GM12892 (cell line): ENCODE measurements around the gene PTPRZ1.

Source experiments
- DNase-seq: peaks from one replicate; pipeline ENCODE4 v3.0.0; 2011; ENCODE audit not compliant: insufficient read length
- FAIRE-seq: peaks from 2 replicates; lab custom pipeline; 2011; peaks lifted over from hg19 to GRCh38; lab: Jason Lieb, UNC
- POLR2A ChIP-seq: IDR thresholded peaks from 2 replicates; pipeline ENCODE4 v1.6.1; 2011; ENCODE audit warnings: low read depth, low read length, control low read depth
- POLR2AphosphoS5 ChIP-seq: IDR thresholded peaks from 2 replicates; pipeline ENCODE4 v1.6.1; 2011; ENCODE audit warnings: low read depth, low read length, control low read depth
- TAF1 ChIP-seq: IDR thresholded peaks from 2 replicates; pipeline ENCODE4 v1.6.1; 2011; ENCODE audit warnings: low read depth, mild to moderate bottlenecking, control low read depth, low read length, borderline replicate concordance

The PTPRZ1 gene

GRCh38 chr7:122092964-122093797 is 220.2 kb downstream of the PTPRZ1 start:
- FAIRE-seq, result peak; percentile 88
- TF ChIP-seq POLR2AphosphoS5 (no peak), TAF1 (no peak), POLR2A (no peak)

DNA sequence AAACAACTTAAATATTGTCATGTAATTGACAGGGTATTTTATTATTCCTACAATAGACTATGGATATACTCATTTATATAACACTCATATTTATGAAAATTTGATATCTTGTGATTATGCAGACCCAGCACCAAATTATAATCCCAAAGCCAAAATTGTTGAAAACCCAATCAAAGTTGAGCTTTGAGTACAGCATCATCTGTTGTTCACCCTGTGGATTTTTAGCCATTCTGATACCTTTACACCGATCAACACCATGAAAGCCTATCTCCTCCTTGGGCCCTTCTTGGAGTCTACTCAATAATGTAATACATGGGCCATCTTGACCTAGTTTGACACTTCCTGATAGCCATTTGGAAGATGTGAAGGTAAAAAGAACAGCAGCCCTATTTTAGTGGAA is 221.6 kb downstream of the PTPRZ1 start:
- TF ChIP-seq POLR2AphosphoS5, result no peak
- TF ChIP-seq POLR2A, result no peak
- TF ChIP-seq TAF1, result no peak
- FAIRE-seq (no peak), DNase-seq (no peak)

More at GRCh38 chr7:122092964-122093797, 220.2 kb downstream of the PTPRZ1 start:
- no peak for DNase-seq

DNA sequence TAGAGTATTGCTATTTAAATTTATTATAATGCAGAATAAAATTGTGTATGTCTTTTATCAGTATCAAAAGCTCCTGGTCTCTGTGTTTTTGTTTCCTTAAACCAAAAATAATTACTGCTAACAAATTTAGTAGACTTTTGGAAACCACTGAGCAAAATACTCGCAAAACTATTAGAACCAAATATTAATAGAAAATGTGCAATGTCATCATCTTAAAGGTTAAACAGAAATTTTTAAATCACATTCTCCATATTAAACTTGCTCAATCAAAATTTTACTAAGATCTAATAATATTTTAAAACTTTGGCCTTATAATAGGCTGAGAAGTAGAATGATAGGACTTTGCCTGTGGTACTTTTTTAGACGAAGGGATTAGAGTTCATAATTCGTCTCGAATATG is 222.7 kb downstream of the PTPRZ1 start:
- no peak for FAIRE-seq
- no peak for TF ChIP-seq POLR2AphosphoS5

DNA sequence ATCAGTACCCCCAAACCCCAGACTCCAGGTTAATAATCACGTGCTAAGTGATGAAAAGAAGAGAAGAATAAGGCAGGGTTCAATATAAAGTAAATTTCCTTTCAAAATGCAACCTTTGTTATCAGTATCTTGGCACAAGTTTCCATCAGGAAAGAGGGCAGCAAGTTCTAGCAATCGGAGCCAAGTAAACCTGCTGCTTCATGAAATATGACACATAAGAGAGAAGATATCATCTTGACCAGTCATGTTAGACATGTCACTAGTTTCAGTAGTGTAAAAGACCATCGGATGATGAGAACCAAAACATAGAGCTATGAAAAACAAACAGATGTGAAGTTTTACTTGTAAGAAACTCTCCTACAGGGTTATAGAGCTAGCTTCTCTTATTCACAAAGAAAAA is 227.1 kb downstream of the PTPRZ1 start:
- DNase-seq (no peak), FAIRE-seq (no peak)
- TF ChIP-seq TAF1 (no peak), POLR2A (no peak), POLR2AphosphoS5 (no peak)

More for the DNA sequence above, 222.7 kb downstream of the PTPRZ1 start:
- DNase-seq, result no peak

DNA sequence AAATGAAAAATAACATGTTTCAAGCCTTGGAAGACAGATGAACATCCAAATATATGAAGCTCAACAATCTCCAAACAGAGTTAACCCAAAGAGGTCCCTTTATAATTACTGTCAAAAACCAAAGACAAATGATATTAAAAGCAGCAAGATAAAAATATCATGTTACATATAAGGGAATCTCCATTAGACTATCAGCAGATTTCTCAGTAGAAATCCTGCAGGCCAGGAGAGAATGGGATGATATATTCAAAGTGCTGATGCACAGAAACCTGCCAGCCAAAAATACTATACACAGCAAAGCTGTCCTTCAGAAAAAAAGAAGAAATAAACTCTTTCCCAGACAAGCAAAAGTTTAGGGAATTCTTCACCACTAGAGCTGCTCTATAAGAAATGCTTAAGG is 230.1 kb downstream of the PTPRZ1 start:
- DNase-seq (no peak), FAIRE-seq (no peak)
- TF ChIP-seq TAF1 (no peak), POLR2AphosphoS5 (no peak), POLR2A (no peak)
